Stimulated activated effector memory CD8-positive, alpha-beta T cell treated with anti-CD3 and anti-CD28 coated beads, Interleukin-12 subunit alpha, Interleukin-12 subunit beta, amount 100 ng/mL, for 72 hours (primary cell): ENCODE data around the gene NEK5.

Source experiments
- ATAC-seq: fragments of 150-1000 bp; cut with Tn5 transposase; 2 replicates; pipeline ENCODE4 v1.10.0; 2021
- DNase-seq, 2 donors: peaks; one replicate each; pipeline ENCODE4 v3.0.0; 2021 to 2022; ENCODE audit warnings: low spot score in 2 of 2
- H3K27ac Mint-ChIP-seq: one replicate; pipeline ENCODE4 v1.8.0; 2022; ENCODE audit warnings: mild to moderate bottlenecking, mixed read lengths
- H3K36me3 Mint-ChIP-seq: one replicate; pipeline ENCODE4 v1.8.0; 2022; ENCODE audit warnings: mild to moderate bottlenecking, mixed read lengths
- H3K4me1 Mint-ChIP-seq: one replicate; pipeline ENCODE4 v1.8.0; 2022; ENCODE audit warnings: mixed read lengths
- H3K4me3 Mint-ChIP-seq: one replicate; pipeline ENCODE4 v1.8.0; 2022; ENCODE audit warnings: mild to moderate bottlenecking, mixed read lengths
- H3K9me3 Mint-ChIP-seq: one replicate; pipeline ENCODE4 v1.8.0; 2022; ENCODE audit warnings: mixed read lengths

The NEK5 gene

DNA sequence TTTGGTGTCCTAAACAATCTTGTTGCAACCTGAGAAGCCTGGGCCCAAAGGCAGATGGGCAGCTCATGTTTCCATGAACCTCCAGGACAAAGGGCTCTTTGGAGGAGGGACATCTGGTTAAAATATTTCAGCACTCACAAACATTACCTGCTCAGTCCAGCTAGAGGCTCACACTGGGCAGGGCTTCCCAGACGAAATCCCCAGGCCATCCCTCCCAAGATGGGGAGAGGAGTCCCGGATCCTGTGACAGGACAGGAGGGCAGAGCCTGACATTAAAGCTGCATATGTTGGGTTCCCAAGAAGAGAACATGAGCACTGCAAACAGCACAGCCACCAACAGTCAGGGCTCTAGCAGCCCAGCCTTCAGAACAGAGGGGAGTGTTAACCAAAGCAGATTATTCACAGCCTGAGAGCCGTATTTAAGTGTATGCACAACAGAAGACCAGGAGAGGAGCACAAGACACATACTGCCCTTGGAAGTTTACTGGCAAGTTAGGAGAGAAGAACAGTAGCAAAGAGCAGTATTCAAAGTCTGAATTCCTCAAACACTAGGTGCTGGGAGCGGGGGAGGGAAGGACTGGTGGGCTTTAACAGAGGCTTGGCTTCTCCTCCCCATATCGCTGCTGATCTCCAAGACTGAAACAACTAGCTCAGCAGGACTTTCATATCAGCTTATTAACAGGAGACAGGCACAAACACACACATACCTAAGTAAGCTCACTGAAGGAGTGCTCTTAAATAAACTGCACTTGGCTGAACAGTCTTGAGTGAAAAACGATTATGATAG, 130.0 kb downstream of the NEK5 start:
- Mint-ChIP-seq H3K9me3 (no peaks in the 10 kb centered on the region), H3K27ac (no peak overlapping the region), H3K36me3 (no peaks in the 10 kb centered on the region), H3K4me3 (no peak overlapping the region), H3K4me1 (no peaks in the 10 kb centered on the region)
- no peak for ATAC-seq
- DNase-seq, result no peak

DNA sequence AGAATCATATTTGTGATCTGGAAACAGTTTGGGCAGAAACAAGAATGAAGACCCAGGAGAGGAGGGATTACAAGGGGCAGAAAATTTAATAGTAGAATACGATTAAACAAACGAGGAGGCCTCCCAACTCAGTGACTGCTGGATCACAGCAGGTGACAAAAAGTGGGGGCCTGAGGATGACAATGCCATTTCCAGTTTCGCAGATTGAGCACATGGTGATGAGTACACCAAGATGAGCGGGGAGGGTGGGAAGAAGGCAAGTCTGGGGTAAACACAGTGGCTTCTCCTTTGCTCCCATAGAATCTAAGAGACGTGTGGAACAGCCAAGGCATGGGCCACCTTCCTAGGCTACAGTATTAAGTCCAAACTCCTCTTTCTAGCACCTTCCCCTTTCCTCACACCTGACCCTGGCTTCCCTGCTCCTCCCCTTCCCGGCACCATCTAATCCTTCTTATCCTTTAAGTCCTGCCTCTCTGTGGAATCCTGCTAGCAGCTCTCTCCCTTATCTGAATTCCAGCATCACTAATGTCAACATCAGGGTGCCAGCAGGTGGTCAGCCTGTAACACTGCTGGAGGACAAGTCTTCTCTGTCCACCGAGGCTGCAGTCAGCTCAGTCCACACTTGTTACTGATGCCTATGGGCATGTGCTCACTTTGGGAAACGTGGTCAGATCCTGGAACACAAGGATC, 131.1 kb downstream of the NEK5 start:
- no peaks in the 10 kb centered on the region for H3K9me3 Mint-ChIP-seq
- no peaks in the 10 kb centered on the region for H3K4me1 Mint-ChIP-seq
- no peak overlapping the region for H3K27ac Mint-ChIP-seq
- DNase-seq, result no peak
- H3K36me3 Mint-ChIP-seq, result no peaks in the 10 kb centered on the region
- H3K4me3 Mint-ChIP-seq, result no peak overlapping the region
- ATAC-seq, result no peak

DNA sequence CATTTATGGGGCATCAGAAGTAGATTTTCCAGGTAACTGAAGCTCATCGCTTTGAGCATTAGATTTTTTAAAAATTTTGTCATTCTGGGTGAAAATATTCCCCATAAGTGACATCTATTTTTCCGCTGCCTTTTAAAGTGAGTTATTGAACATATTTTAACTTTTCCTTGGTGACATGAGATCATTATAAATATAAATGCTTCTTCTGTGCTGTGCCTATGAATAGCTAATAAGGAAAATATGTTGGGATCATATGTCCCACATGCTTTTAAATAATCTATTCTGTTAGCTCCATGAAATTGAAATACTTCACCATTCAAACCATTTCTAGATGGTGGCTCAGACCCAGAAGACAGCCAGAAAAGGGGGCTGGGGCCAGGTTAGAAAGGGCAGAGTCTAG, 131.7 kb downstream of the NEK5 start:
- ATAC-seq (no peak), DNase-seq (no peak)
- no peak overlapping the region for H3K4me3 Mint-ChIP-seq
- no peaks in the 10 kb centered on the region for H3K36me3 Mint-ChIP-seq
- no peaks in the 10 kb centered on the region for H3K9me3 Mint-ChIP-seq
- H3K4me1 Mint-ChIP-seq, result no peaks in the 10 kb centered on the region
- no peak overlapping the region for H3K27ac Mint-ChIP-seq

DNA sequence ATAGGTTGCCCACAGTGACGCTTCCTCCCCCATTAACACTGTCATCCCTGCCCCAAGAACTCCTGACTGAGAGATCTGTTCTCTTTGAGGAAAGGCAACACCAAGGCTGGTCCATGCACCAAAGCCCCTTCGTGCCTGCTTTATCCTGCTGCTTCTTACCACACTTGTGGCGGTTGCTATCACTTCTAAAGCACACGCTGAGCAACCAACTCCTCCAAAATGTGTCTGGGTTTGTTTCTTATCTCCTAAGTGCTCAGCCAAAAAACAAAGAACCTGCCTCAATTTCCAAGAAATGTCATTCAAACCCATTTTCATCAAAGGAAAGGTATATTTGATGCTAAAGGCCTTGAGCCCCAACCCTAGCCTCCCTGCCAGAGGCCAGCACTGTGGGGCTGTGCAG, 132.2 kb downstream of the NEK5 start:
- Mint-ChIP-seq H3K36me3 (no peaks in the 10 kb centered on the region), H3K4me1 (no peaks in the 10 kb centered on the region), H3K9me3 (no peaks in the 10 kb centered on the region), H3K27ac (no peak overlapping the region), H3K4me3 (no peak overlapping the region)
- ATAC-seq, result no peak
- no peak for DNase-seq

DNA sequence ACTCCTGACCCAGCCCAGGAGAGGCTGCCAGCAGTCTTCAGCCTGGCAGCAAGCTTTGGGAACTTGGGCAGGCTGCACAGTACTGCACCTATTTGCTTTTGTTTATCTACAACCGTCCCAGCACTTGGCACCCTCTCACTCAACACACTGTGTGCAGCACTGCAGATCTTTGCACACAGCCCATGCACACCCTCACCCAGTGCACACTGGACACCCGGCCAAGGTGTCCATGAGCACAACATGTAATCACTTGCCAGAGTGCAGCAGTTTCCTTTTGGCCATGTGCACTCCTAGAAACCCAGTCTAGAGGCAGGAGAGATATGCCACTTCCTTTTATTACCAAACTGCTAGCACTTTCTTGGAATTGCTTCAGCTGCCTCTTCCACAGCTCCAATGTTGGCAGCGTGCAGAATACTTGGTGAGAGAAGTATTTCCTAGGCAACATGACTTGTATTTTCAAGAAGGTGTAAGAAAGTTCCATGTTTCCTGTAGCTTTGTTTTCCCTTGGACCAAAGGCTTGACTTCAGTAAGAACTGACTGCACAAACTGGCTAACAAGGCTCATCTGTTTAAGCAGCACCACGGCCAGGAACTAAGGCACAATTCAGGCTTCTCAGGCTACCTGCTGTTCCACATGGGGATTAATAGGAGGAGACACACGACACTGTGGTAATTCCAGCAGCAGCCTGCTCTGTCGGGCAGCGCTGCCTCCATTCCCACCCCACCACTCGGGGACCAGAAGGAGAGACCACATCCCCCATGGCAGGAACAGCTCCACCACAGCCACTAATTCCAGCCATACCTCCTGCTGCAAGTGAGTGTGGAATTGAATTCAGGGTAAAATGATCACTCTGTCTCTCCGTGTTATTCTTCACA, 133.0 kb downstream of the NEK5 start:
- peak; percentile 45 for ATAC-seq
- Mint-ChIP-seq H3K9me3 (no peaks in the 10 kb centered on the region), H3K36me3 (no peaks in the 10 kb centered on the region), H3K4me1 (no peaks in the 10 kb centered on the region), H3K27ac (no peak overlapping the region), H3K4me3 (no peak overlapping the region)
- no peak for DNase-seq

DNA sequence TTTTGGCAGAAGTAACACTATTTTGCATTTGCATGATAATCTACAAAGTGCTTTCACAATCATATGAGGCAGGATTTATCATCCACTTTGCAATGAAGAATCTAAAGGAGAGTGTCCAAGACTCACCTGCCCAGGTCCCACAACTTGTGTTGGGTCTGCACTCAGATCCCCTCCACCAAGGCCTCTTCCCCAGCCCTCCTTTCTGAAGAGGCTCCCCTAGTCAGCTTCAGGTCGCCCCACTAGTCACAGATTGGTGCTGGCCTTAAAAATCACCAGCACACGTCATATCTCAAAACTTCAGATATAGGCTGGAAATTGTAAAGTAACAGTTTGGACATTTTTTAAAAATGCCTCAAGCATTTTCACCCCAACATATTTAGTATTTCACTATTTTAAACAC, 135.2 kb downstream of the NEK5 start:
- Mint-ChIP-seq H3K36me3 (no peaks in the 10 kb centered on the region), H3K4me1 (no peaks in the 10 kb centered on the region), H3K9me3 (no peaks in the 10 kb centered on the region), H3K27ac (no peak overlapping the region), H3K4me3 (no peak overlapping the region)
- ATAC-seq (no peak), DNase-seq (no peak)

DNA sequence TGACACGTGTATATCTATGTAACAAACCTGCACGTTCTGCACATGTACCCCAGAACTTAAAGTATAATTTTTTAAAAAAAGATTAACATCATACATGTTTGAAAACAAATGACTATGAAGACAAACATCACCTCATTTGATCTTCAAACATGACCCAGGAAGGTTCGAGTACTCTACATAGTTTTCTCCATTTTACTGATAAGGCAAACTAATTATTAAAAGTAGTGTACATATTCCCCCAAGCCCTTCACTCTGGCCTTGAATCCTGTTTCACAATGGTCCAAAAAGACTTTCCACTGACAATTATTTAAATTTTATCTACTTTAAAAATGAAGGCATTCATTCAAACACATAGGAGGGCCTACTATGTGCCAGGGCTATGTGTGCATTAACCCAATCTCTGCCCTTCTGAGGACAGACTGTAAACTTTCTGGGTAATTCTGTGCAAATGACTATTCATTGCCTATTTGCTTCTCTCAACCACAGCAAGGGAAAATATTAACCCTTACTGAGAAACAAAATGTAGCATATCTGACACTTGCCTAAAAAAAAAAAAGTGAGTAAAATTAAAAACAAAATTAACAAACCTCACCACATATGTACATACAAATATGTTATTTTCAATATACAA, 139.8 kb downstream of the NEK5 start:
- ATAC-seq, result no peak
- no peak overlapping the region for H3K27ac Mint-ChIP-seq
- H3K4me3 Mint-ChIP-seq, result no peak overlapping the region
- no peak for DNase-seq
- H3K4me1 Mint-ChIP-seq, result no peaks in the 10 kb centered on the region
- H3K36me3 Mint-ChIP-seq, result no peaks in the 10 kb centered on the region
- no peaks in the 10 kb centered on the region for H3K9me3 Mint-ChIP-seq
